GM23338 (cell line): ENCODE results near the gene ANTXR2. TPM values are rescaled to one million over a fixed set of nuclear protein-coding genes. Genes with fewer than 3 reads are reported as not detected.

Experiments
- ATAC-seq: fragments of 200-7000 bp; cut with Tn5 transposase; 3 replicates; pipeline ENCODE4 v1.9.1; 2020
- DNase-seq: peaks from one replicate; pipeline ENCODE4 v3.0.0-alpha.2; 2015; ENCODE audit warnings: low spot score
- H2AFZ ChIP-seq: fragments of 200-600 bp; sonication (generic); 2 replicates; pipeline ENCODE4 v1.8.0; 2016; ENCODE audit warnings: antibody characterized with exemption, mild to moderate bottlenecking, moderate library complexity
- H3F3A ChIP-seq: fragments of 200-600 bp; sonication (generic); replicated peaks from 2 replicates; pipeline ENCODE4 v1.8.0; 2017; ENCODE audit warnings: antibody characterized with exemption, mixed run types, low read depth
- H3K27ac ChIP-seq: fragments of 200-600 bp; sonication (generic); 2 replicates; pipeline ENCODE4 v1.6.1; 2016; ENCODE audit warnings: low read depth
- H3K27me3 ChIP-seq: fragments of 200-600 bp; sonication (generic); 2 replicates; pipeline ENCODE4 v1.8.0; 2016; ENCODE audit warnings: mild to moderate bottlenecking, mixed run types, moderate library complexity; ENCODE audit not compliant: insufficient read depth
- H3K36me3 ChIP-seq: fragments of 200-600 bp; sonication (generic); 2 replicates; pipeline ENCODE4 v1.8.0; 2016; ENCODE audit warnings: mild to moderate bottlenecking; ENCODE audit not compliant: insufficient read depth
- H3K4me1 ChIP-seq: fragments of 200-600 bp; sonication (generic); 2 replicates; pipeline ENCODE4 v1.8.0; 2016; ENCODE audit warnings: mild to moderate bottlenecking, moderate library complexity; ENCODE audit not compliant: insufficient read depth
- H3K4me2 ChIP-seq: fragments of 200-600 bp; sonication (generic); 2 replicates; pipeline ENCODE4 v1.7.1; 2017; ENCODE audit warnings: mixed run types
- H3K4me3 ChIP-seq: fragments of 200-600 bp; sonication (generic); 2 replicates; pipeline ENCODE4 v1.6.1; 2016; ENCODE audit warnings: mixed run types
- H3K79me2 ChIP-seq: fragments of 200-600 bp; sonication (generic); replicated peaks from 2 replicates; pipeline ENCODE4 v1.8.0; 2017; ENCODE audit warnings: mild to moderate bottlenecking; ENCODE audit not compliant: insufficient read depth
- H3K9me2 ChIP-seq: fragments of 200-600 bp; sonication (generic); 2 replicates; pipeline ENCODE4 v1.8.0; 2017; ENCODE audit not compliant: insufficient read depth
- H4K20me1 ChIP-seq: fragments of 200-600 bp; sonication (generic); replicated peaks from 2 replicates; pipeline ENCODE4 v1.8.0; 2017; ENCODE audit warnings: mild to moderate bottlenecking; ENCODE audit not compliant: insufficient read depth
- H3K27ac Mint-ChIP-seq: 2 replicates; pipeline ENCODE4 v1.8.0; 2020; ENCODE audit warnings: inconsistent platforms, mild to moderate bottlenecking, moderate library complexity, mixed read lengths
- H3K27me3 Mint-ChIP-seq: 3 replicates; pipeline ENCODE4 v1.8.0; 2022; ENCODE audit warnings: low read depth, mild to moderate bottlenecking, moderate library complexity, mixed read lengths, inconsistent platforms; ENCODE audit not compliant: insufficient read depth, poor library complexity
- H3K36me3 Mint-ChIP-seq: 3 replicates; pipeline ENCODE4 v1.8.0; 2021; ENCODE audit warnings: low read depth, mild to moderate bottlenecking, inconsistent platforms, moderate library complexity, mixed read lengths
- H3K4me1 Mint-ChIP-seq: 3 replicates; pipeline ENCODE4 v1.8.0; 2020; ENCODE audit warnings: mild to moderate bottlenecking, inconsistent platforms, mixed read lengths
- H3K4me3 Mint-ChIP-seq: 3 replicates; pipeline ENCODE4 v1.8.0; 2021; ENCODE audit warnings: moderate library complexity, mild to moderate bottlenecking, inconsistent platforms, mixed read lengths
- H3K9me3 Mint-ChIP-seq: 3 replicates; pipeline ENCODE4 v1.8.0; 2020; ENCODE audit warnings: moderate library complexity, mild to moderate bottlenecking, inconsistent platforms, mixed read lengths
- CREB1 ChIP-seq: fragments of 250-450 bp; sonication (Bioruptor Pico); IDR thresholded peaks from 2 replicates; pipeline ENCODE4 v1.5.0; 2020; ENCODE audit warnings: low read depth, mild to moderate bottlenecking, moderate library complexity
- CTCF ChIP-seq, 2 experiments: fragments of 200-600 bp in 1 of 2; sonication (generic) in 1 of 2; conservative IDR thresholded peaks; 2 replicates each; pipeline versions ENCODE4 v1.5.1 to v1.6.1; 2016 to 2017; ENCODE audit warnings: antibody characterized with exemption in 2 of 2, low read depth in 2 of 2, mild to moderate bottlenecking in 2 of 2, moderate library complexity in 1 of 2
- ETS1 ChIP-seq: IDR thresholded peaks from 2 replicates; pipeline ENCODE4 v1.6.1; 2016; ENCODE audit warnings: antibody characterized with exemption
- JUNB ChIP-seq: IDR thresholded peaks from one replicate; pipeline ENCODE4 v1.6.1; 2016; ENCODE audit warnings: antibody characterized with exemption; ENCODE audit not compliant: unreplicated experiment
- NANOG ChIP-seq: IDR thresholded peaks from 2 replicates; pipeline ENCODE4 v1.6.1; 2016; ENCODE audit warnings: antibody characterized with exemption, borderline replicate concordance
- REST ChIP-seq: IDR thresholded peaks from one replicate; pipeline ENCODE4 v1.6.1; 2018; ENCODE audit warnings: antibody characterized with exemption; ENCODE audit not compliant: unreplicated experiment
- STAT1 ChIP-seq: IDR thresholded peaks from one replicate; pipeline ENCODE4 v1.6.1; 2016; ENCODE audit warnings: antibody characterized with exemption; ENCODE audit not compliant: unreplicated experiment
- ZNF462 ChIP-seq: fragments of 250-450 bp; sonication (Bioruptor Pico); IDR thresholded peaks from 2 replicates; pipeline ENCODE4 v1.5.0; 2020; ENCODE audit warnings: mild to moderate bottlenecking, moderate library complexity
- polyA plus RNA-seq: library from polyadenylated mRNA; unstranded; fragments of >200 nt; fragmentation: Nextera tagmentation; extraction: Ambion mirVana; gene quantifications from 2 replicates; pipeline ENCODE4 v1.2.1, GENCODE V29; 2016
- total RNA-seq: library from RNA; depleted of rRNA; stranded (reverse); fragments of >200 nt; shearing (Covaris generic); gene quantifications from 2 replicates; pipeline ENCODE4 v1.2.3, GENCODE V29; 2014

Gene ANTXR2
- total and polyA plus RNA-seq, 2 experiments from 2014 or later, result 2.0 to 5.3 TPM

GRCh38 chr4:80062527-80062926 is 10.5 kb downstream of the ANTXR2 start (continued):
- TF ChIP-seq REST (no peak), CREB1 (CRISPR knock-in tag) (no peak), JUNB (no peak), NANOG (no peak), ETS1 (no peak), STAT1 (no peak)

GRCh38 chr4:80060804-80061203 is 12.2 kb downstream of the ANTXR2 start:
- ATAC-seq (no peak), DNase-seq (no peak)
- Histone ChIP-seq H3K79me2 (no peaks in the 10 kb centered on the region), H3K4me2 (no peak overlapping the region), H3K9me2 (no peaks in the 10 kb centered on the region), H3K4me3 (no peak overlapping the region), H3F3A (no peaks in the 10 kb centered on the region), H3K4me1 (no peaks in the 10 kb centered on the region), H4K20me1 (no peaks in the 10 kb centered on the region), H2AFZ (no peak overlapping the region), H3K36me3 (no peaks in the 10 kb centered on the region), H3K27me3 (no peaks in the 10 kb centered on the region), H3K27ac (no peak overlapping the region)
- Mint-ChIP-seq H3K4me3 (no peak overlapping the region), H3K9me3 (no peaks in the 10 kb centered on the region), H3K27ac (no peak overlapping the region), H3K36me3 (no peaks in the 10 kb centered on the region), H3K4me1 (peaks cover 16% of the 10 kb centered on the region), H3K27me3 (peaks cover 2% of the 10 kb centered on the region)
- TF ChIP-seq NANOG (no peak), CTCF (conservative IDR thresholded peaks at IDR 0.05; ENCODE audit: low read depth in 2 of 2) (no peak), ZNF462 (no peak), JUNB (no peak), REST (no peak), CREB1 (CRISPR knock-in tag) (no peak)
